ENCODE results near the gene TSC22D1.

GRCh38 chr13:44415815-44416214 is 160.3 kb downstream of the TSC22D1 start:
- TF ChIP-seq EZH2phosphoT487 (conservative IDR thresholded peaks at IDR 0.05; ENCODE audit: low read length): no peak
- TF ChIP-seq, protein P1, sequence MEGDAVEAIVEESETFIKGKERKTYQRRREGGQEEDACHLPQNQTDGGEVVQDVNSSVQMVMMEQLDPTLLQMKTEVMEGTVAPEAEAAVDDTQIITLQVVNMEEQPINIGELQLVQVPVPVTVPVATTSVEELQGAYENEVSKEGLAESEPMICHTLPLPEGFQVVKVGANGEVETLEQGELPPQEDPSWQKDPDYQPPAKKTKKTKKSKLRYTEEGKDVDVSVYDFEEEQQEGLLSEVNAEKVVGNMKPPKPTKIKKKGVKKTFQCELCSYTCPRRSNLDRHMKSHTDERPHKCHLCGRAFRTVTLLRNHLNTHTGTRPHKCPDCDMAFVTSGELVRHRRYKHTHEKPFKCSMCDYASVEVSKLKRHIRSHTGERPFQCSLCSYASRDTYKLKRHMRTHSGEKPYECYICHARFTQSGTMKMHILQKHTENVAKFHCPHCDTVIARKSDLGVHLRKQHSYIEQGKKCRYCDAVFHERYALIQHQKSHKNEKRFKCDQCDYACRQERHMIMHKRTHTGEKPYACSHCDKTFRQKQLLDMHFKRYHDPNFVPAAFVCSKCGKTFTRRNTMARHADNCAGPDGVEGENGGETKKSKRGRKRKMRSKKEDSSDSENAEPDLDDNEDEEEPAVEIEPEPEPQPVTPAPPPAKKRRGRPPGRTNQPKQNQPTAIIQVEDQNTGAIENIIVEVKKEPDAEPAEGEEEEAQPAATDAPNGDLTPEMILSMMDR (IDR thresholded peaks at IDR 0.05; ENCODE audit: insufficient read depth, low read length, poor library complexity, severe bottlenecking): no peak

Measured in SU-DHL-6 (cell line).